ENCODE results near the gene MAPK8IP1.

DNA sequence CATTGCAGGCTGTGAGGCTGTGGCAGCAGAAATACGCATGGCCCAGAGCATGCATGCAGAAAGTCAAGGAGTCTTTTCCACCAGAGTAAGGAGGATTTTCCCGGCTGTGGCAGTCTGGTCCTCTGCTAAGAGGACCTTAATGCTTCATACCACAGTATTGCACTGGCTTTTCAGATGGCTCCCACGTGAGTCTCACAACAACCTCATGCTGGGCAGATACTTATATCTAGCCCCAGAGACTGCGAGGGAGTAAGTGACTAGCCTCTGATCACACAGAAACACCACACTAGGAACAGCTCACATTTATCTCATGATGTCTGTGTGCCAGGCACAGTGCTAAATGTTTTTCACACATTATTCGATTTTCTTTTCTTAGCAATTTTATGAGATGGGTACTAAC is 30.1 kb upstream of the MAPK8IP1 start:
- TF ChIP-seq EZH2 (IDR thresholded peaks at IDR 0.05; ENCODE audit: borderline replicate concordance, low read depth, low read length, severe bottlenecking) (no peak), CTCF (IDR thresholded peaks at IDR 0.05; ENCODE audit: extremely low read depth in 1 of 2, insufficient read depth in 1 of 2, low read depth in 1 of 2, low read length in 2 of 2) (no peak), POLR2A (IDR thresholded peaks at IDR 0.05; ENCODE audit: low read depth, low read length) (no peak), POLR2AphosphoS5 (IDR thresholded peaks at IDR 0.05; ENCODE audit: insufficient read depth, low read depth, low read length) (no peak), MYC (IDR thresholded peaks at IDR 0.05; ENCODE audit: low read depth, low read length) (no peak), FOS (IDR thresholded peaks at IDR 0.05; ENCODE audit: borderline replicate concordance, insufficient read depth, low read length) (no peak), MAX (IDR thresholded peaks at IDR 0.05; ENCODE audit: insufficient read depth, insufficient read length) (no peak)
